NCI-H526 (cell line): ENCODE data around the gene AANAT.

ENCODE experiments used
- DNase-seq, 2 experiments: peaks; one replicate each; lab custom pipeline; 2025; lab: John Stamatoyannopoulos, UW

Gene AANAT

GRCh38 chr17:76468634-76469010, 1.2 kb downstream of the AANAT start:
- DNase-seq: no peak

- DNase-seq: no peak
Observed at GRCh38 chr17:76469076-76469990, 1.9 kb downstream of the AANAT start.

GRCh38 chr17:76469991-76470739, 2.8 kb downstream of the AANAT start:
- DNase-seq: no peak

GRCh38 chr17:76471498-76472257, 4.3 kb downstream of the AANAT start:
- no peak for DNase-seq

- no peak for DNase-seq
Observed at GRCh38 chr17:76472258-76472645, 4.8 kb downstream of the AANAT start.

DNA sequence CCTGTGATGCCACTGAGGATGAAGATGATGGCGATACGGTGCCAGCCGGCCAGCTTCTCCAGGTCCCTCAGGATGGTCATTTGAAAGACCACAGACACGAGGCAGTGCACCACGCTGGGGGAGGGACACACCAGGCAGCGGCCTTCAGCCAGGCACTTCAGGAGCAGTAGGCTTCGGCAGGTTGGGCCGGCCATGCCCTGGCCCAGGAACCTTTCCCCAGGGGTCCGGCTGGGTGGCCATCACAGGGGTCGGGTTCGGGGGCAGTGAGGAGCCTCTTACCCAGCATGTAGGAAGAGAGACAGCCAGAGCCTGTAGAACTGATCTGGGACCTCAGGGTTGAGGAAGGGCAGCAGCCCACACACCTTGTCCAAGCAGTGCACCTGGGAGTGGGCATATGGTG, 5.3 kb downstream of the AANAT start:
- DNase-seq: no peak

DNA sequence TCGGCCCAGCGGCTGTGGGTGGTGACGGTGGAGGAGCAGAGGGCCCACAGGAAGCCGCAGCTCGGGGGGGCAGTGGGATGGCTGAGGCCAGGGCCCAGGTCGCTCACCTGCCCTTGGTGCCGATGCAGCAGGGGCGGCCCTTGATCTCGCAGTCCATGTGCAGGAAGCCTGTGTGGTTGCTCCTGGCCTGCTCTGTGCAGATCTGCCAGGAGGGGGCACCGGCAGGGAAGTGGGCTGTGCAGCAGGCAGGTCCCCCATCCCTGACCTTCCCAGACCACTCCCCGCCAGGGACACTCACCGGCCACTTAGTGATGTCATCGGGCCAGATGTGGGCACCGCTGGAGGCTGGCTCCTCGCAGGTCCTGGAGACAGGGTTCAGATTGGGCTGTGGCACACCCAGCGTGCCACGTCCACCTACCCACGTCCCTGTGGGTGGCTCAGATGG, 6.2 kb downstream of the AANAT start:
- DNase-seq: peak in 1 of 2 experiments; percentile 22

GRCh38 chr17:76474238-76474637, 6.8 kb downstream of the AANAT start:
- no peak for DNase-seq

GRCh38 chr17:76474894-76475293, 7.5 kb downstream of the AANAT start:
- DNase-seq: no peak

GRCh38 chr17:76475302-76475701, 7.9 kb downstream of the AANAT start:
- DNase-seq: no peak

GRCh38 chr17:76476736-76477135, 9.3 kb downstream of the AANAT start:
- DNase-seq: no peak

GRCh38 chr17:76477576-76477975, 10.2 kb downstream of the AANAT start:
- DNase-seq: no peak

DNA sequence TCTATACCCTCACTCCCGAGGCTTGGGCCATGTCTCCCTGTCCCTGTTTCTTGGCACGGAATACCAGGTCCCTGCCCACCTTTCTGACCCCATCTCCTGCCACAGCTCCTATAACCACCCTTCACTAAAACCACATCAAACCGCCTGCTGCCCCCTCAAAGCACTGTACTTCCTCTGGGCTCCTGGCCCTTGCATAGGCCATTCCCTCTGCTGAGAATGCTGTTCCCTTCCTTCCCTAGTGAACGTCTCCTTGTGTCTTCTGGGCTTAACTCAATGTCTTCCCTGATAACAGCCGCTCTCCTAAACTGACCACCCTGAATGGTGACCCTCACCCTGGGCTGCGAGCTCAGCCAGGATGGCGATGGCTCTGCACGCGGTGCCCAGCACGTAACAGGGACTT, 10.7 kb downstream of the AANAT start:
- no peak for DNase-seq

DNA sequence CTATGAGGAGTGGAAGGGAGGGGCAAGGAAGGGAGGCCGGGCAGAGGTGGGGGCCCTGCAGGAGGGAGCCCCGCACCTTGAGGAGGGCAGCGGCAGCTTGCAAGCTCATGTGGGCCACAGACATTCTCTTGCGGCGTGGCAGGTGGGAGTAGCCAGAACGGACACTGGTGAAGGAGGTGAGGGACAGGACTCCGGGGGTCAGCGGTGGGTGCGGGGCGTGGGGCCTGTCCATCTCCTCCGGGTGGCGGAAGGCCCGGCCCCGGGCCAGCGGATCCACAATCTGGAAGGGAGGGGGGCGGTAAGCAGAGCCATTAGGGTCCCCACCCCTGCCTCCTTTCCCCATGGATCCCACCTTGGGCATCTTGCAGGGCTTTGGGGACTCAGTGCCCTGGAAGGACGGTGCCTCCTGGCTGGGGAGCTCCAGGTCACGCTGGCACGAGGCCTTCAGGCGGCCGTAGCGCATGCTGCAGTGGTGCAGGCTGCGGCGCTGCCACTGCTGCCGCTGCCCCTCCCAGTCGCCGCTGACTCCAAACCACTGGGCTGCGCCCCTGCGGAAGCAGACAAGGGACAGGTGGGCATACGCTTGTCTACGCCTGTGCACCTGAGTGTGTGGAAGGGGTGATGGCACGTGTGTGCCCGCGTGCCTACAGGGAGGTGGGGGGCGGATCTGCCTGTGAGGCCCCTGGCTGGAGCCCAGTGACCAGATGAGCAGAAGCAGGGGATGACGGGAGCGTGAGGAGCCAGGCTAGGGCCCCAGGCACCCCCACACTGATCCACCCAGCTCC, 11.5 kb downstream of the AANAT start:
- DNase-seq: no peak

DNA sequence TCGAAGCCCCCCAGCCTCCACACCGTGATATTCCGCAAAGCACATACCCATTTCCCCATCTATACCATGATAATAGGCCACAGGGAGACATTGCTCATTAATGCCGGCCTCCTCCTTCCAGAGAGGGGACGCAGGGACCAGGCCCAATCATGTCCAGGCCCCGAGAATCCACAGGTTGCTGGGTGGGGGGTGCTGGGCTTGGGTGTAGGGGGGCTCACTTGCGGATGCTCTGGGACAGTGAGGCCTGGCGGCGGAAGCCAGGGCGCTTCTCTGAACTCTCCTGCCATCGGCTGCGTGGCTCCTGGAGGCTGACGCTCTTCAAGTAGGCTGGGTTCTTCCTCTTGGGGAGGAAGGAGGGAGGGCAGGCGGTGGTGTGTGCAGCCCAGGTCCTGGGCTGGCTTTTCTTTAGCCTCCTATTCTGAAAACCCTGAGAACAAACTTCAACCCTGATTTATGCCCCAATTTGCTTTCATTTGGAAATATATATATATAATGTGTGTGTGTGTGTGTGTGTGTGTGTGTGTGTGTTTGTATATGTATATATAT, 12.2 kb downstream of the AANAT start:
- no peak for DNase-seq

DNA sequence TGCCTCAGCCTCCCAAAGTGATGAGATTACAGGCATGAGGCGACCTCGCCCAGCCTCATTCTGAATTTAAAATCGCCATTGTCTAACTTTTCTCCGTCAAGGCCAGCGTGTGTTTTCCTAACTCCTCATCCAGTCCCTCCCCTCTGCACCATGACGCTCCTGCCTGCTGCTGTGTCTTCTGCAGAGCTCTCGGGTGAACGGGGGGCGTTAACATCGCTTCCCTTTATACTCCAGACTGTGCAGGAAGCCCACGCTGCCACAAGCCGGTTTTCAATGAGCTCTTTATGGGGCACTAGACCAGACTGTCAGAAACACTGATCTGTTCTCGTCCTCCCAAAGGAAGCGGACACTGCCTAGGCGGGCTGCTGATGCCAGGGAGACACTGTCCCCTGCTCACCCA, 13.2 kb downstream of the AANAT start:
- DNase-seq: no peak

GRCh38 chr17:76481071-76481655, 13.8 kb downstream of the AANAT start:
- DNase-seq: no peak

GRCh38 chr17:76484228-76484725, 16.9 kb downstream of the AANAT start:
- DNase-seq: no peak

- no peak for DNase-seq
Observed at GRCh38 chr17:76485569-76485968, 18.2 kb downstream of the AANAT start.

DNA sequence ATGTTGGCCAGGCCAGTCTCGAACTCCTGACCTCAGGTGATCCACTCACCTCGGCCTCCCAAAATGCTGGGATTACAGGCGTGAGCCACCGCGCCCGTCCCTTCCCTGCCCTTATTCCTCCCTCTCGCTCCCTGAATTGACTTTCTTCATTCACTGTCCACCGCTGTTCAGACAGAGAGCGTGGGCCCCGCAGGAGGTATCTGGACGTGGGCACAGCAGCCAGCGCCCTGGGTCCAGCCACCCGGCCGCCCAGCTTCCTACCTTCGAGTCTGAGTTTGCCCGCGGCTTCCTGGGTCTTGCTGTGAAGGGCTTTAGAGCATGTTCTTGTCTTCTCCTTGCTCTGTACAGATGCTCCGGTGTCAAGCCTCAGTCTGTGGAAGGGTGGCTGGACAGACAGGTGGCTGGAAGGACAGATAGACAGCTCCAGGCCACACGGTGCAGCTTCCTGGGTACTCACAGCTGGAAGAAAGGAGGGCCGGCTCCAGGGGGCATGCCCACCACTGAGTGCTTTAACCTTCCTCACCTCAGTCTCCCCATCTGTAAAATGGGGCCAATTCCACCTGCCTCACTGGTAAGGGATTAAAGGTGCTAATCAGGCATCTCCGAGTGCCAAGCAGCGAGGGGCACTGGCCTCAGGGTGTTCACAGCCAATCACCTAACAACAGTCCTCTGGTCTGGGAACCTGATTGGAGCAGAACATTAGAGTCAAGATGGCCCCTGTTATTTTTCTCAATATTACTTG, 20.2 kb downstream of the AANAT start:
- no peak for DNase-seq
